NCI-H2196 (cell line): ENCODE measurements around the gene DDA1.

Experiments used
- DNase-seq: peaks from one replicate; lab custom pipeline; 2025; ENCODE audit not compliant: unreplicated experiment; lab: John Stamatoyannopoulos, UW

Gene DDA1

GRCh38 chr19:17311455-17312188 lies 2.3 kb downstream of the DDA1 start:
- DNase-seq, result no peak

GRCh38 chr19:17312189-17313113 lies 3.1 kb downstream of the DDA1 start:
- no peak for DNase-seq

- no peak for DNase-seq
Observed at GRCh38 chr19:17314007-17314593, 4.7 kb downstream of the DDA1 start.

- no peak for DNase-seq
Observed at GRCh38 chr19:17318966-17319365, 9.6 kb downstream of the DDA1 start.

- DNase-seq, result no peak
Observed at GRCh38 chr19:17319473-17320238, 10.3 kb downstream of the DDA1 start.

- DNase-seq, result no peak
Observed at GRCh38 chr19:17320435-17320834, 11.1 kb downstream of the DDA1 start.

- DNase-seq, result no peak
Observed at GRCh38 chr19:17321655-17322489, 12.5 kb downstream of the DDA1 start.

- DNase-seq, result no peak
Observed at GRCh38 chr19:17322854-17323253, 13.5 kb downstream of the DDA1 start.

- DNase-seq, result no peak
Observed at GRCh38 chr19:17323300-17323963, 14.1 kb downstream of the DDA1 start.

- DNase-seq, result no peak
Observed at GRCh38 chr19:17323964-17324332, 14.6 kb downstream of the DDA1 start.

GRCh38 chr19:17324357-17325114 lies 15.2 kb downstream of the DDA1 start:
- DNase-seq, result no peak

- DNase-seq, result no peak
Observed at GRCh38 chr19:17325133-17325532, 15.8 kb downstream of the DDA1 start.

GRCh38 chr19:17325881-17326594 lies 16.7 kb downstream of the DDA1 start:
- DNase-seq, result no peak

- no peak for DNase-seq
Observed at GRCh38 chr19:17326595-17326966, 17.2 kb downstream of the DDA1 start.

GRCh38 chr19:17327068-17327653 lies 17.8 kb downstream of the DDA1 start:
- DNase-seq, result no peak

GRCh38 chr19:17327654-17328516 lies 18.5 kb downstream of the DDA1 start:
- DNase-seq, result no peak
